Activated CD4-positive, alpha-beta T cell treated with anti-CD3 and anti-CD28 coated beads, Interleukin-10, Interleukin-2, amounts not matched to agents 100 ng/mL and 50 ng/mL, durations not matched to agents 16 hours and 8 hours (primary cell): ENCODE measurements around the gene IKZF4.
"Not testable (repeated sequence)": the region's sequence is repeated elsewhere in the genome, so short reads cannot be mapped to it uniquely, and the experiment has no call there.

Source experiments
- DNase-seq: peaks from one replicate; pipeline ENCODE4 v3.0.0-alpha.2; 2020

Gene IKZF4

DNA sequence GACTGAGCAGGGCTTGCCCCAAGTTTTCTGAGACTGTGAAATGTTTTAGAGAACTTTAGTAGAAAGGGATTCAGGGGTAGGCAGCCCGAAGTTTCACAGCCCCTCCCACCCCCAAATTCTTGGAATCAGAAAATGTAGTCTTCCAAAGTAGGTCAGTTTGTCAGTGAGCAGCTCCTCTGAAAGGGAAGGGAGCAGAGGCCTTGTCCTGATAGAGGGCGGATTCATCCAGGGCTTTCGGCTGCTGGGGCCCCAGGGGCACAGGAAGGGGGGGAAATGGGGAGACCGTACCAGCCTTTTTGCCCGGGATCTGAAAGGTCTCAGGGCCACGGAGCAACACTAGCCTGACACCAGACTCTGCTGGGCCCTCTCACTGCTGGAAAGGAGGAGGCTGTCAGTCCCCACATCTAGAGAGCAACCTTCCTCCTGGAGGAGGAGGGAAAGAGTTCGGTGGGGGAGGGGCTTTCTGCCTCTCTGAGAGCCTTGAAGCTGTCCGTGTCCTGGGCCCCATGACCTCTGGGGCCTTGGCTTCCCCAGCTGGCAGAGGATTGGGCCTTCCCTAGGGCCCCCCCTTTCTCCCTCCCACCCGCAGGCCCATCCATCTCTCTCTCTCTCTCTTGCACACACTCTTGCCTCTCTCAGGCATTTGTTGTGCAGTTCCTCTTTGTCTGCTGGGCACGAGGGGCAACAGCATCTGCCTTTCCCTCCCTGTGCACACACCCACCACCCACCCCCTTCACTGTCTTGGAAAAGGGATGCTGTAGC, at the start of gene IKZF4:
Gene IKZF4 (plus strand): TSS at position 621 of the 762 bp plus-strand sequence. CDS start 451 bp downstream, outside the sequence.
- peak; percentile 43 for DNase-seq

DNA sequence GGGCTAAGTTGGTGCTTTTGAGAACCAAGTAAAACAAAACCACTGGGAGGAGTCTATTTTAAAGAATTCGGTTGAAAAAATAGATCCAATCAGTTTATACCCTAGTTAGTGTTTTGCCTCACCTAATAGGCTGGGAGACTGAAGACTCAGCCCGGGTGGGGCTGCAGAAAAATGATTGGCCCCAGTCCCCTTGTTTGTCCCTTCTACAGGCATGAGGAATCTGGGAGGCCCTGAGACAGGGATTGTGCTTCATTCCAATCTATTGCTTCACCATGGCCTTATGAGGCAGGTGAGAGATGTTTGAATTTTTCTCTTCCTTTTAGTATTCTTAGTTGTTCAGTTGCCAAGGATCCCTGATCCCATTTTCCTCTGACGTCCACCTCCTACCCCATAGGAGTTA, 48.8 kb upstream of the IKZF4 start:
- DNase-seq: no peak

DNA sequence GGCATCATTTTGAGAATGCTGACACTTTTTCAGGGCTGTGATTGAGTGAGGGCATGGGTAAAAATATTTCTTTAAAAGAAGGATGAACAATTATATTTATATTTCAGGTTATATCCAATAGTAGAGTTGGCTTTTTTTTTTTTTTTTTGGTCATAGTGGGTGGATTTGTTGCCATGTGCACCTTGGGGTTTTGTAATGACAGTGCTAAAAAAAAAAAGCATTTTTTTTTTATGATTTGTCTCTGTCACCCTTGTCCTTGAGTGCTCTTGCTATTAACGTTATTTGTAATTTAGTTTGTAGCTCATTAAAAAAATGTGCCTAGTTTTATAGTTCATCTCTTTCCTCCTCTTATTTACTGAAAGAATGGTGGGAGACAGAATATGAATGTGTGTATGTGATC, 48.4 kb upstream of the IKZF4 start:
- DNase-seq: no peak

DNA sequence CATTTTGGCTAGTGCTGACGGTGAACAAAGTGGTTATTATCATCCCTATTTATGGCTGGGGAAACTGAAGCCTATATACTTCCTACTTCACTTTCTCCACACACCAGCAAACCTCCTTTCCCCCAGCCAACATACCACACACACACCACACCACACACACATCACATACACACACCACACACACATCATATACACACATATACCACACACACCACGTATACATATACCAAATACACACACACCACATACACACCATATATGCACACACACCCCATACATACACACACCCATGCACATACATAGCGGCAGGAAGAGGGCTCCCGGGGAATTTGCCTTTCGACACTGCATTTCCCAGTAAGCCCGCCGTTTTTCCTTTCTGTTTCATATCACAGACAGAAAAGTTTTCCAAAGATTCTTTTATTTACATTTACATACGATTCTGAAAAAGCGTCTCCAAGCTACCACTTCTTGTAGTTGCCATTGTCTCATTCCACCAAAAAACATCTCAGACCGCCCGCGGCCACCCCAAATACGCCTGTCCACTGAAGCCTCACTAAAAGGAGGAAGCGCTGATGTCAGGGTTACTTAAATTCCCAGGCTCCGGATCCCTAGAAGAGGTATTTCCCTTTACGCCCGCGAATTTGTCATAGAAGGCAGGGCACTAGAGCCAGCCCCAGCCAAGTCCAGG, 47.8 kb upstream of the IKZF4 start:
- peak; percentile 22 for DNase-seq

DNA sequence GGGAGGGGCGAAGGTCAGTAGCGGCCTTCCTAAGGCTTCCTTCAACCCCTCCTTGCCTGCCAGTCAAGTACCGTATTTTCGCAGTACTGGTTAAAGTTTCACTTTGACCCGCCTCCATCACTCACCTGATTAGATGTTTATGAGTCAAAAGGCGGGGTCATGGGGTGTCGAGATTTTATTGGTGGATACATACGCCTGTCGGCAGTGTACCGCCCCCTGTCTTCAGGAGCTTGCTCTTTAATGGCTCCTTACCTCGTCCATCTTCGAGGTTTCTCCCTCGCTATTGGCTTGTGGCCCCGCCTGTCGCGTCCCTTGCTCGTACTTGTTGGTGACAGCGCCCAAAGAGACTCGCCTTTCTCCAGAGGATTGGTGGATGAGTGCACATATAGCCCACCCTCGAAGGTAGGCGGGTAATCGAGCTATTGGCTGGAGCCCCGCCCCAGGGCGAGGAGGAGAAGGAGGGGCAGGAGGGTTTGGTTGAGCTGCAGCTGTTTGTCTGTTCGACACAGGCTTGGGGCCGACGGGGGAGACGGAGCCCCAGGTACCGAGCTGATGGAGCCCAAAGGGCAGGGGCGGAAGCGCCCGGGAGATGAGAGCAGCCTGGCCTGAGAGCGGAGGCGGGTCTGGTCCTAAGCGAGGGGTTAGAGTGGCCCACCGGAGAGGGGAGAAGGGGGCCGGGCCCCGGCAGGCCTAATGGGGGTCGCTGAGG, 47.1 kb upstream of the IKZF4 start, which contains the start of gene RAB5B:
Gene RAB5B (plus strand): TSS at position 480 of the 709 bp plus-strand sequence. CDS start 12,883 bp downstream, outside the sequence.
- DNase-seq: peak; percentile 100

DNA sequence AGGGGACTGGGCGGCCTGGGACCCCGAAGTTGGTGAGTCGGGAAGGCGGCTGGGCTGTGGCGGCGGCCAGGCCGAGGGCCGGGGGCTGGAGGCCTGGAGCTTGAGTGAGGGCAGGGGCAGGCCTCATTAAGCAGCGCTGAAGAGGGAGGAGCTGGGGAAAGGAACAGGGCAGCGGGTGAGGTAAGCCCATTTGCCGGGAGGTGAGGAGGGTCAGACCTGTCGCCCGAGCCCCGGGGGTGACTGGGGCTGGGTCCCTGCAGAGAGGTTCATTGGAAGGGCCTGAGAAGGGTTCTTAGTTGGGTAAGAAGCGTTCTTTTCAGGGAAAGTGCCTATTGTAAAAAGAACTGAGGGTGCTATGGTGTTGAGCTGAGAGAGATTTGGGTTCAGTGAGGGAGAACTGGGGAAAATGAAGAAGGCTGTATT, 46.5 kb upstream of the IKZF4 start:
- DNase-seq: peak; percentile 57

DNA sequence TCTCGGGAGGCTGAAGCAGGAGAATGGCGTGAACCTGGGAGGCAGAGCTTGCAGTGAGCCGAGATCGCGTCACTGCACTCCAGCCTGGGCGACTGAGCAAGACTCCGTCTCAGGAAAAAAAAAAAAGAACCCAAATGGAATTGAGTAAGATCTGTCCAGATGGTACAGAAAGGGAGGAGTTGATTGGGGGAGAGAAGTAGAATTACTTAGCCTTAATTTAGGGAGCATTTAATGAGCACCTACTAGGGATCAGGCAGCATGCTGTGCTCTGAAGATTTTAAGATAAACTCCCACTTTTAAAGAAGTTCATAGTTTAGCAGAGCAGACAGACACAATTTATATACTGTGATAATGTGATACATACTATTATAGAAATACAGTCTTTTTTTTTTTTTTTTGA, 42.5 kb upstream of the IKZF4 start:
- DNase-seq: no peak

DNA sequence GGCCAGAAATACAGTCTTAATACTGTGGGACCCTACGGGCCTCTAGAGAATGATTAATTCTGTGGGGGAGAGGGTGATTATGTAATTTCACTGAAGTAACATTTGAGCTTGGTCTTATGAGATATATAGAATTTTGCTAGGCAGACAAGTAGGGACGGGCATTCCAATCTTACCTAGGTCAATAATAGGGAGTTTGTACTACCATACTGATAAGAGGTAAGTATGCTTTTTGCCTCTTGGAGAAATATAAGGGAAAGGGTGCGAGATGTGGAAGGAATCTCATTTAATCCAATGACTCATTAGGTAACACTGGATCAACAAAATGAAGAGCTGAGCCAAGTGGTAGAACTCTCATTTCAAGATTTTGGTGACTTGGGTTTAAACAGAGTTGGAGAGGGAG, 41.8 kb upstream of the IKZF4 start:
- no peak for DNase-seq

DNA sequence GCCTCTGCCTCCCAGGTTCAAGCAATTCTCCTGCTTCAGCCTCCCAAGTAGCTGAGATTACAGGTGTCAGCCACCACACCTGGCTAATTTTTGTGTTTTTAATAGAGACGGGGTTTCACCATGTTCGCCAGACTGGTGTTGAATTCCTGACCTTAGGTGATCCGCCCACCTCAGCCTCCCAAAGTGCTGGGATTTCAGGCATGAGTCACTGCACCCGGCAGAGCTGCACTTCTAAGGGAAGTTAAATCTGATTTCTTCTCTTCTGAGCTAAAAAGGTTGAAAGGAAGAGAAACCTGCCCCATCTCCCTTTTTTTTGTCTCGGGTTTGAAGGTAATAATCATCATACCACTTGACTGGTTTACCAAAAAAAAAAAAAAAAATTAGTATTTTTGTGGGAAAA, 39.0 kb upstream of the IKZF4 start:
- not testable (repeated sequence) for DNase-seq

DNA sequence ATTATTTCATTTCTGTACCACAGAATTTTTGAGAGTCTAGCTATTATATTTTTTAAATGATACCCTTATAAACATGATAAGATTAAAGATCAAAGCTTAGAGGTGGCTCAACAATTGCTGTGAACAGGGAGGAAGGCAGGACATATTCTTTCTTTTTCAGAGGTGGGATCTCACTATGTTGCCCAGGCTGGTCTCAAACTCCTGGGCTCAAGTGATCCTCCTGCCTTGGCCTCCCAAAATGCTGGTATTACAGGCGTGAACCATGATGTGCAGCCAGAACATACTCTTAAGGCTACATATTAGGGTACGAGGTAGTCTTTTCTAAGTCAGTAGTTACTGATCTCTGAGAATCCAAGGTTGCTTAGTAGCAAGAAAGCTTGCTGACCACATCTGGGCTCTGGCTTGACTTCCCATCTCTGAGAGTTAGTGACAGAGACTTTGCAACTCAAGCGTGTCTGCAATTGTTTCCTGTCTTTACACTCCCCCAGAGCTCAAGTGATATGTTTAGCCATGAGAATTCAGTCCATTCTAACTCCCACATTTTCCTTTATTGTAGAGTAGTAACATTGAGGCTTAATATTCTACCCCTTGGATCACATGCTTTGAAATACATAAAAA, 38.4 kb upstream of the IKZF4 start:
- DNase-seq: no peak

DNA sequence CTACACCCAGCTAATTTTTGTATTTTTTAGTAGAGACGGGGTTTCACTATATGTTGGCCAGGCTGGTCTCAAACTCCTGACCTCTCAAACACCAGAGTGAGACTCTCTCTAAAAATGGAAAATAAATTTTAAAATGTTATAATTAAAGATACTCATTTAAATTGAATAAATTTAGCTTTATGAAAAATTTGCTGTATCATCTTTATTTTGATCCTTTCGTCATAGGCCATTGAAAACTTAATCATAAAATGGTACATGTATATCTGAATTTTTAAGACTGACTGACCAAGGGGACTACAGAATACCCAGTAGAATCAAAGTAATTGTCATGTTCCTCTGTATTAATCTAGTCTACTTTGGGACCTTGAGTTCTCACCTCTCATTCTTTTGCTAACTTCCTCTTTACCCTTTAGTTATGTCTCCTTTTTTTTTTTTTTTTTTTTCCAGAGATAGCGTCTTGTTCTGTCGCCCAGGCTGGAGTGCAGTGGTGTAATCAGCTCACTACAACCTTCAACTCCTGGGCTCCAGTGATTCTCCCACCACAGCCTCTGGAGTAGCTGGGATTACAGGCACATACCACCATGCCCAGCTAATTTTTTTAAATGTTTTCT, 37.5 kb upstream of the IKZF4 start:
- no peak for DNase-seq

DNA sequence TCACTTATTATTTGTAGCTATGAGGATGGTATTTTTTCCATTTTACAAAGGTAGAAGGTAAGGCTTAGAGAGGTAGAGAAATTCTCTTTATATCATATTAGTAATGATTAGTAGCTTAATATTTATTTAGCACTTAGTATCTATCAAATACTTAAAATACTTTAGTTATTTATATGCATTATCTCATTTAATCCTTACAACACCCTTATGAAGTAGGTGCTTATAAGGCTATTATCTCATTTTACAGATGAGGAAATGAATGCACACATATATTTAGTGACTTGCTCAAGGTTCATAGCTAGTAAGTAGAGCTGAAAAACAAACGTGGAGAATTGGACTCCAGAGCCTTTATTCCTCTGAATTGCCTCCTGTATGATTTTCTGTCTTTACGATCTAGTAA, 36.0 kb upstream of the IKZF4 start:
- no peak for DNase-seq

DNA sequence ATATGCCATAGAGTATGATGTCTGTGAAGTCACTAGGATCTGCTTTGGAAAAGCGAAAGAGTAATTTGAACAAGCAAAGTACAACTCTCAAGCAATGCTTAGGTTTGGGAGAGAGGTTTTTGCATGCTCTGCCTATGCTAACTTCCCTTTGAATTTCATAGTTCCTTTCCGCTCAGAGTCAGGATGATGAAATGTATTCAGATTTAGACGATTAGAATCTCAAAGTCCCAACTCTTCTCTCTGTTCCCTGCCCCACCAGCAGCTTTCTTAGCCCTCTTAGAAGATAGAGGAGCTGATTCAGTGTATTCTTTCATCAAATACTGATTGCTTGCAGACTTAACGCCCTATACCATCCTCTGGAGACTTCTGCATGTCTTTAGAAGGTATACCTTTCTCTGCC, 35.5 kb upstream of the IKZF4 start:
- DNase-seq: no peak

DNA sequence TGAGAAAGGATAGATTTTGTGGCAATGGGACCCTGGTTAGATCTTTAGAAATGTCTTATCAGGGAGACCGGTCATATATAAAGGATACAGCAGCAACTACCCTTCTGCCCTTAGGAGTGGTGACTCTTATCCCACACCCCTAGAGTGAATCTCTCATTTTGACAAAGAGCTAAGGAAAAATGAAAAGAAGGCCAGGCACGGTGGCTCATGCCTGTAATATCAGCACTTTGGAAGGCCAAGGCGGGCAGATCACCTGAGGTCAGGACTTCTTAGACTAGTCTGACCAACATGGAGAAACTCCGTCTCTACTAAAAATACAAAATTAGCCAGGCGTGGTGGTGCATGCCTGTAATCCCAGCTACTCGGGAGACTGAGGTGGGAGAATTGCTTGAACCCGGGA, 34.9 kb upstream of the IKZF4 start:
- DNase-seq: not testable (repeated sequence)

DNA sequence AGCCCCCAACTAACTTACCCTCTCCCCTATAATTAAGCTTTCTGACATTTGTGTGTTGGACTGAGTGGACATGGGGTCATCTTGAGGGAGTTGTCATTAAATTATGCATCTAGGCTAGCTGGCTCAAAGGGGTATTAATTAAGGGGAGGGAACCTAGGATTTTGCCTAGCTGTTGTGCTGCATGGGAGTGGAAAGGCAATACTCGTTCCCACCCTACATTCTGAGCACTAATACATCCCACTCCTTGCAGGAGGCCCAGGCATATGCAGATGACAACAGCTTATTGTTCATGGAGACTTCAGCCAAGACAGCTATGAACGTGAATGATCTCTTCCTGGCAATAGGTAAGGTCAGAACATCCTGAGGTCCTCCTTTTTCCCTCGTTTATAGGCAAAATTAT, 29.7 kb upstream of the IKZF4 start:
- no peak for DNase-seq

DNA sequence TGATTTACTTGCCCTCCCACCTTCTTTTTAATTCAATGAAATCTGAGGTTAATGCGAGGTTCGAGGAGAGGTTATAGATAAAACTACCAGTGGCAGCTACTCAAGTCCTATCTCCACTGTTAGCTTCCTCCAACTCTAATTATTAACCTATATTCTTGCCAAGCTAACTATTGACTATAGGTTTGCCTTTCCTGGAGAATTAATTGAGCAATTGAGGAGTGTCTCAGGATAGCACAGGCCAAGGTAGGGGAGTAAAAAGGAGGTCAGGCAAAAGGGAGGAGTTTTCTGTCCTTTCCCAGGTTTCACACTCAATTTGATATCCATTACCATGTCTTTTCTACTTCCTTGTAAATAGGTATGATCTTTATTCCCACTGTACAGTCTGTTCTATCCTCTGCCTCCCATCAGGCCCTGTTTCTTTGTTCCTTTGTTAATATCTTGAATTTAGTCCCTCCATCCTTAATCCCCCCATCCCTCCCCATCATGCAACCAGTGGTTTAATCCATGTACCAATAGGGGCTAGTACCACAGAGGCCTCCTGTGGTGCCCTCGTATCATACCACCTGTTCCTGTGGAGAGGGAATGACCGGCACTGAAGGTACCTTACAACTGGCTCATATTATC, 27.5 kb upstream of the IKZF4 start:
- no peak for DNase-seq

DNA sequence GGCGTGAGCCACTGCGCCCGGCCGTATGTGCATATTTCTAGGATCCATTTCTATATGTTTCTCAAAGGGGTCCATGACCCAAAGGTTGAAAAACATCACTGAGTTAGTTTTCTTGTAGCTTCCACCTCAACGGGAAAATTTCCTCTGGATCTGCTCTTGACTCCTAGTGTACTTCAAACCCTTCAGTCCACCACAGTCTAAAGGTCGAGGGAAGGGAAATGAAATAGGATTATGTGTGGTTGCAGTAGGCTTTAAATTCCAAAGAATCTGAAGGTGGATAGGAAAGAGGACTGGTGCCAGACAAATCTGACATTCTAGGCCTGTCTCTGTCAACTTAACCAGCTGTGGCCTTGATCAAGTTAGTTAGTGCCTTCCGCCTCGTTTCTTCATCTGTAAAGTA, 25.5 kb upstream of the IKZF4 start:
- DNase-seq: no peak

DNA sequence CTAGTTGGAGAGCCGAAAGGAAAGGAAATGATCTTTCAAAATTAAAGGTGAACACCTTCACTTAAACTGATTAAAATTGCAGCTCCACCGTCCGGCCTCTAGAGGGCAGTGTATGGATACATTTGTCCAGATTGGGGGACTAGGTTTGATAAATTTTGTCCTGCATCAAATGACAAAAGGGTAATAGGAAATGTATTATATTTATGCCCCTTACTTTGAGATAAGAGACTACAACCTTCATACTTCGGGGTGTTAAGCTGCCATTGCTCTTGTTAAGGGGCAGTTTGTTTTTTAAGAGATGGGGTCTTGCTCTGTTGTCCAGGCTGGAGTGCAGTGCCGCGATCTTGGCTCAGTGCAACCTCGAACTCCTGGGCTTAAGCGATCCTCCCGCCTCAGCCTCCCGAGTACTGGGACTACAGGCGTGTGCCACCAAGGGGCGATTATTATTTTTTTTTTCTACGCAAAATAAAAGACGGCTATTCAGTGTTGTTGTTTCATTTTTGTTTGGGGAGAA, 24.6 kb upstream of the IKZF4 start:
- DNase-seq: peak; percentile 80

DNA sequence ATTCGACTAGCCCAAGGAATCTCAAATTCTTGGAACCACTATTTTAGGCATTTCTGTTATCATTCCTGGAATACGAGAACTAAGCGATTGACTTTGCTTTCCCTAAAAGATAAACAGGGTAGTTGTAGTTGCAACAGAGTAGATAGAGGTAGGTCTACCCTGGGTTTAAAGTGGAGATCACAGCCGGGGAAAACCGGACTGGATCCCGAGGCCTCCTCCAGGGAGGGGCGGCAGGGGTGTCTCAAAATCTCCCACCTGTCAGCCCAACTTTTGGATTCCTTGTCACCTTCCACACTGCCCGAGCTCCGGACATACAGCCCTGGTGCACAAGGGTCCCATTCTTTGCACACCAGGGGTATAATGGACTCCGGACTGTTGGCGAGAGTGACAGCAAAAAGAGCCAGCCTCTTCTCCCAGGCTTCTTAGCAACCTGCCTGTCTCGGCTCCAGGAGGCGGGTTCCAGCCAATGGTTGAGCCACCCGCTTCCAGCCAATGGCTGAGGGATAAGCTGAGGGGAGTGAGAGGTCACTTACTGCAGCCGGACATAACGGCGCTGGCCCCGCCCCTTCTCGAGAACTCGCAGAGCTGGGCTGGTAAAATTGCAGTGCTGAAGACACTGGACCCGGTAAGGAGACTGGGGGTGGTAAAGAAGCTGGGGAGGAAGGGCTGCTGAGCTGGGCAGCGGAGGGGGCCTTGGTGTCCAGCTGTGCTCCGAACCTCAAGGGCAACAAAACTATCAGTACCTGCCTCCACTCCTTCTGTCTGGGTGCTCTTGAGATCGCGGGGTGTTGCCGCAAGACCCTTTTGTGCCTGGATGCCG, 23.9 kb upstream of the IKZF4 start, which contains the start of gene SUOX:
Gene SUOX (plus strand): TSS at position 562 of the 820 bp plus-strand sequence. CDS start 4,946 bp downstream, outside the sequence.
- DNase-seq: peak; percentile 70

DNA sequence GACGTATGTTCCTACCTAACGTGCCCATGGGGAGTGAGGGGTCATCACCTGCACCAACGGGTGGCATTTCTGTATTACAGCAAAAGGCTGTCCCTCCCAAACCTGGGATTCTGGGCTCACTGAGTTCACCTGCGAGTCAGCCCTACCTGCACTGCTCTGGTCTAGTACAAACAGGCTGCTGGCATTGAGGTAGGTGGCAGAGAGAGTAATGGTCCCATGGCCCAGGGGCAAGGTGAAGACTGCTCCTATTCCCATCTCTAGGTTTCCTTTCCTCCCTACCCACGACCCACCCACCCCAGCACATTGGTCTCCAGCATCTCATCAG, 23.3 kb upstream of the IKZF4 start:
- no peak for DNase-seq

DNA sequence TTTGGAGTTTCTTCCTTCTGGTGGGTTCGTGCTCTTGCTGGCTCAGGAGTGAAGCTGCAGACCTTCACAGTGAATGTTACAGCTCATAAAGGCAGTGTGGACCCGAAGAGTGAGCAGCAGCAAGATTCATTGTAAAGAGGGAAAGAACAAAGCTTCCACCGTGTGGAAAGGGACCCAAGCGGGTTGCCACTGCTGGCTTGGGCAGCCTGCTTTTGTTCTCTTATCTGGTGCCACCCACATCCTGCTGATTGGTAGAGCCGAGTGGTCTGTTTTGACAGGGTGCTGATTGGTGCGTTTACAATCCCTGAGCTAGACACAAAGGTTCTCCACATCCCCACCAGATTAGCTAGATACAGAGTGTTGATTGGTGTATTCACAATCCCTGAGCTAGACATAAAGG, 21.3 kb upstream of the IKZF4 start:
- peak; percentile 35 for DNase-seq
